HEK293T (cell line): ENCODE data around the gene IL3.

Source experiments
- ARNT ChIP-seq: fragments of 450-650 bp; IDR thresholded peaks from 2 replicates; pipeline ENCODE4 v1.6.1; 2017; ENCODE audit warnings: mild to moderate bottlenecking
- BHLHE40 ChIP-seq: fragments of 450-650 bp; IDR thresholded peaks from 2 replicates; pipeline ENCODE4 v1.6.1; 2016; ENCODE audit warnings: mild to moderate bottlenecking, moderate library complexity, borderline replicate concordance
- CTBP1 ChIP-seq: fragments of 450-650 bp; IDR thresholded peaks from 2 replicates; pipeline ENCODE4 v1.6.1; 2016; ENCODE audit warnings: borderline replicate concordance
- ELF4 ChIP-seq: fragments of 450-650 bp; IDR thresholded peaks from 2 replicates; pipeline ENCODE4 v1.6.1; 2017; ENCODE audit warnings: antibody characterized with exemption
- FOXK2 ChIP-seq: fragments of 450-650 bp; IDR thresholded peaks from 2 replicates; pipeline ENCODE4 v1.6.1; 2016; ENCODE audit warnings: mild to moderate bottlenecking
- FOXM1 ChIP-seq: fragments of 450-650 bp; IDR thresholded peaks from 2 replicates; pipeline ENCODE4 v1.6.1; 2017; ENCODE audit warnings: mild to moderate bottlenecking, borderline replicate concordance
- HDGF ChIP-seq: fragments of 450-650 bp; IDR thresholded peaks from 2 replicates; pipeline ENCODE4 v1.6.1; 2017; ENCODE audit warnings: antibody characterized with exemption, borderline replicate concordance
- L3MBTL2 ChIP-seq: fragments of 450-650 bp; conservative IDR thresholded peaks from 2 replicates; pipeline ENCODE4 v1.6.1; 2016; ENCODE audit warnings: mild to moderate bottlenecking
- LEF1 ChIP-seq: fragments of 450-650 bp; IDR thresholded peaks from 2 replicates; pipeline ENCODE4 v1.6.1; 2017; ENCODE audit warnings: mild to moderate bottlenecking, borderline replicate concordance
- NFRKB ChIP-seq: fragments of 450-650 bp; IDR thresholded peaks from 2 replicates; pipeline ENCODE4 v1.6.1; 2016; ENCODE audit warnings: mild to moderate bottlenecking, moderate library complexity
- SP1 ChIP-seq: fragments of 450-650 bp; IDR thresholded peaks from 2 replicates; pipeline ENCODE4 v1.6.1; 2017
- SUZ12 ChIP-seq: fragments of 450-650 bp; IDR thresholded peaks from 2 replicates; pipeline ENCODE4 v1.6.1; 2016; ENCODE audit warnings: mild to moderate bottlenecking
- TARDBP ChIP-seq: fragments of 450-650 bp; IDR thresholded peaks from 2 replicates; pipeline ENCODE4 v1.6.1; 2016
- ZNF384 ChIP-seq: fragments of 450-650 bp; IDR thresholded peaks from 2 replicates; pipeline ENCODE4 v1.6.1; 2016

- TF ChIP-seq ARNT (no peak), FOXM1 (no peak), SP1 (no peak), SUZ12 (no peak), LEF1 (no peak), BHLHE40 (no peak), FOXK2 (no peak), ELF4 (no peak), CTBP1 (no peak), HDGF (no peak), L3MBTL2 (no peak), TARDBP (no peak), NFRKB (no peak), ZNF384 (no peak)
Measured at GRCh38 chr5:132012371-132013005, 48.0 kb upstream of the IL3 start.
